GM04503 (cell line): ENCODE data around the gene DIO1.

Experiments used
- DNase-seq: peaks from one replicate; pipeline ENCODE4 v3.0.0-alpha.2; 2012; ENCODE audit warnings: low read depth

DIO1 gene

GRCh38 chr1:53894644-53895043, 657 bp downstream of the DIO1 start:
- no peak for DNase-seq

GRCh38 chr1:53895421-53895820, 1.4 kb downstream of the DIO1 start:
- DNase-seq: no peak

DNA sequence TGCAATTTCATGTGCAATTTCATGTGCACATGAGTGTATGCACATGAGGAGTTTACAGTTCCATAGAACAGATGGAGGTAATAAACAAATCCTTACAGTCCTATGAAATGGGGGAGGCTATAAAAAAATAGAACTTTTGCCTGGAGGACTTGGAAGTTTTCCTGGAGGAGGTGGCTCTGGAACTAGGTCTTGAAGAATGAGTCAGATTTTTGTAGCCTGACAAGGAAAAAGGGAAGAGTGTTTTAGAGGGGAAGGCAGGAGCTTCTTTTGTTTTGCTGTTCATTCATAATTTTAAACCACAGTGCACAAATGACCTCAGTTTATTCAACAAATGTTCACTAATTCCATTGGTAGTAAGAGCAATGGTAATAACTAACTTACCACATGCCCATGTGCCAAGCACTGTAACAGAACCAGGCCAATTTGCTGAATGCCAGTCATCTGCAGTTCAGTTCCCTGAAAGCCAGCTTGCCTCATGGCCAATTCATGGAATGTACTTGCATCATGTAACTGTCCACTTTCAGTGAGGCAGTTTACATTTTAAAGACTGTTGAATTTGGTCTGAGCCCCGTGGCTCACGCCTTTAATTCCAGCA, 2.7 kb downstream of the DIO1 start:
- DNase-seq: peak; percentile 85

DNA sequence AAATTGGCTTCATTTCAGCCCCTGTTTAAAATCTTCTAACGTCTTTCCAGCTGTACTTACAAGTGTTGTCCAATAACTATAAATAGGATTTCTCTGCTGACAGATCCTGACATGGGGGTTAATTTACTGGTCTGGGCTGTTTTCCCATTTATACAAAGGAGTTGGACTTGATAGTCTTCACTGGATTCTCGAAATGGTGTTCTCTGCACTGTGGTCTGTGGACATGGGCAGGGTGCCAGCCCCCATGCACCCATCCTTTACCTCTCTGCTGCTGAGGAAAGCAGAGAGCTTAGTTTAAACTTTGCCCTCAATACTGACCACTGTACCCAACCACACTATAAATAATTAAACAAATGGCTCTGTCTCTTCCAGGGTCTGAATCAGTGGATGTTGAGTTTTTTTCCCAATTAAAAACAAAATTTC, 5.2 kb downstream of the DIO1 start:
- no peak for DNase-seq

GRCh38 chr1:53899708-53900107, 5.7 kb downstream of the DIO1 start:
- DNase-seq: no peak

- DNase-seq: no peak
These were observed 8.5 kb downstream of the DIO1 start for GRCh38 chr1:53902235-53903138.

- DNase-seq: no peak
These were observed 11.5 kb downstream of the DIO1 start for GRCh38 chr1:53905509-53905908.

GRCh38 chr1:53906121-53906520, 12.1 kb downstream of the DIO1 start:
- no peak for DNase-seq

DNA sequence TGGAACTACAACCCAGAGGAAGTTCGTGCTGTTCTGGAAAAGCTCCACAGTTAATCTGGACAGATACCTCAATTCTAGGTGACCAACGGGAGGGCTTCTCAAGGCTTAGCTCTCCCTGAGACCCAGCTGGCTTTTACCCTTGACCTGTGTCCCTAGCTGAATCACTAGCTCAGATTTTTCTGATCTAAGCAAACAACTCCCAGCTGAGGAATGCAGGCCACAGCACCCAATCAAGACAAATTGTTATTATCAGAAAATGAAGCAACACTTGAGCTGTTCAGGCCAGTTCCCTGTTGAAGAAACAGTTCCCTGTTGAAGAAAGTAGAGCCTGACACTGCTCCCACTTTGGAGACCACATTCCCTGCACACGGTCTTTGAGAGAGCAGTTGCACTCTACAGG, 16.0 kb downstream of the DIO1 start:
- DNase-seq: no peak

GRCh38 chr1:53911442-53911841, 17.5 kb downstream of the DIO1 start:
- DNase-seq: no peak

DNA sequence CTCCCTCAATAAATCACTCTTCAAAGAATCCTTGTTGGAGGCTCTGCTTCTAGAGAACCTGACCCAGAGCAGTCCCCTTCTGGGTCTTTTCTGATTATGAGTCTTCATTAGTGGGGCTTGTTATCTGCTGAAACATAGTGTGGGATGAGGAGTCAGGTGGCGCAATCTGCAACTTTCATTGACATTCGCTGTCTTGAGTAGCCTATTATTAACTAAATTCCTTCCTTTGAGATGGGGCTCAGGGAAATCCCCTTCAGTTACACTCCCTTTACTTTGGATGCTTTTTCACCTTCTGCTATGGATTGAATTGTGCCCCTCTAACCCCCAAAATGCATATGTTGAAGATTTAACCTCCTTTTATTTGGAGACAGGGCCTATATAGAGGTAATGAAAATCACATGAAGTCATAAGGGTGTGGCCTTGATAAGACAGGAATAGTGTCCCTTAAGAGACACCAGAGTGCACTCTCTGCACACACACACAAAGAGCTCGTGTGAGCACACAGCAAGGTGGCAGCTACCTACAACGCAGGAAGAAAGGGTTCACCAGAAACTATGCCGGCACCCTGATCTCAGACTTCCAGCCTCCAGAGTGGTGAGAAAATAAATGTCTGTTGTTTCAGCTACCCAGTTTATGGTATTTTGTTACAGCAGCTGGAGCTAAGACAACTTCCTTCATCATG, 19.5 kb downstream of the DIO1 start:
- DNase-seq: no peak

DNA sequence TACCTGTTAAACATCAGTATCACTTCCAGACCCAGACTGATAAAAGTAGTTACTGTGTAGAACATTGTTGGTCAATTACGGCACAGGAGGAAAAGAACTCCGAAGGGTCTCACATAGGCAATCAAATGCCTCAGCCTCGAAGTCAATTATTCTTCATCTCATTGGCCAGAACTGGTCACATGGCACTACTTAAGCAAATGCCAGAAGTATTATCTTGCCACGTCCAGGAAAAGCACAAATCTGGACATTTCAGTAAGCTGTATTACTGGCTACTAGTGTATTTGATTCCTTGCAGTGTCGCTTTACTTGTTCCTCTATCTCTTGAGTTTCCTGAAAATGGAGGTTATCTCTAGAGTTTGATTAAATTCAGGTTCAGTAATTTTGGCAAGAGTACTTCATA, 24.4 kb downstream of the DIO1 start:
- DNase-seq: no peak

- DNase-seq: no peak
These were observed 25.7 kb downstream of the DIO1 start for GRCh38 chr1:53919675-53920066.

DNA sequence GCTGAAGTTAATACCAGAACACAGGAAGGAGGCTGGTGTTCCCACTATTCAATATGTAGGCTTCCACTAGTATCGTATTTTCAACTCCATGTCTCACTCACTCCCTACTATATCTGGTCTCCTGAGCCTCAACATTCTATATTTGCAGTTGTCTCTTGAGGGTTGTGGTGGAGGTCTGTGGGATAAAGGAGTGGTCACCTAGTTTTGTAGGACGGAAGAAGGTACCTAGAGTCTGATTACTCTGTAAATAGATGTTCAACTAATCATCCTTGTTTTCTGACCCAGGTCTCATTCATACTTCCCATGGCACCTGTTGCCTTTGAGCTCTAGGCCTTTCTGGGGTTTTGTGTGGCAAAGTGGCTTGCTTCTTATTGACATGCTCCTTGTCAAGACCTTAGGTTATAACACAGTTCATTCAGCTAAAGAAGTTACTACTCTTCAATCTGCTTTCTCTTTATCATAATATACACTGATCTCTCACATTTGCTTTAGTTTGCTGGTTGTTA, 33.4 kb downstream of the DIO1 start:
- DNase-seq: no peak

- no peak for DNase-seq
These were observed 35.4 kb downstream of the DIO1 start for GRCh38 chr1:53929246-53929960.

- no peak for DNase-seq
These were observed 36.9 kb downstream of the DIO1 start for GRCh38 chr1:53930932-53931331.

DNA sequence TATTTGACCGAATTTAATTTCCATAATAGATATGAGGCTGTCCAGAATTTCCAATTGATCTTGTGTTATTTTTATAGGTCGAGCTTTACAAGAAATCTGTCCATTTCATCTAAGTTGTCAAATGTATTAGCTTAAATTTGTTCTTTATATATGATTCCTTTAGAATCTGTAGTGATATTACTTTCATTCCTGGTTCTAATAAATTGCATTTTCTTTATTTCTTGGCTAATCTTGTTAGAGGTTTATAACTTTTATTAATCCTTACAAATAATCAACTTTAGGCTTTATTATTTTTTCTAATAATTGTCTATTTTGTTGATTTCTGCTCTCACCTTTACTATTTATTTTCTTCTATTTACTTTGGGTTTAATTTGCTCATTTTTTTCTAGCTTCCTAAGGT, 37.5 kb downstream of the DIO1 start:
- DNase-seq: no peak

DNA sequence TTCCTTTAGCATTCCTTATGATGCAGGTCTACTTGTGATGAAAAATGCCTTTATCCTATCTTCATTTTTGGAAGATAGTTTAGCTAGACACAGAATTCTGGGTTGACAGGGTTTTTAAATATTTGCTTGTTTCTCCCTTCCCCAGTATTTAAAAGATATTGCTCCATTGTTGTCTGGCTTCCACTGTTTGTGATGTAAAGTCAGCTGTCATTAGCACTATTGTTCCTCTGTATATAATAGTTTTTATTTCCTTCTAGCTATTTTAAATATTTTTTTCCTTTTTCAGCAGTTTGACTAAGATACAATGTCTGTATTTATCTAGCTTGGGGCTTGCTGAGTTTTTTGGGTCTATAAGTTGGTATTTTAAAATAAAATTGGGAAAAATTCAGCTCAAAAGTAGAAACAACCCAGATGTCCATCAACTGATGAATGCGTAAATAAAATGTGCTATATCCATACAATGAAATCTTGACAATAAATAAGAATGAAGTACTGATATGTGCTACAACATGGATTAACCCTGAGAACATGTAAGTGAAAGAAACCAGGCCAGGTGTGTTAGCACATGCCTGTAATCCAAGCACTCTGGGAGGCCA, 40.3 kb downstream of the DIO1 start:
- DNase-seq: no peak

DNA sequence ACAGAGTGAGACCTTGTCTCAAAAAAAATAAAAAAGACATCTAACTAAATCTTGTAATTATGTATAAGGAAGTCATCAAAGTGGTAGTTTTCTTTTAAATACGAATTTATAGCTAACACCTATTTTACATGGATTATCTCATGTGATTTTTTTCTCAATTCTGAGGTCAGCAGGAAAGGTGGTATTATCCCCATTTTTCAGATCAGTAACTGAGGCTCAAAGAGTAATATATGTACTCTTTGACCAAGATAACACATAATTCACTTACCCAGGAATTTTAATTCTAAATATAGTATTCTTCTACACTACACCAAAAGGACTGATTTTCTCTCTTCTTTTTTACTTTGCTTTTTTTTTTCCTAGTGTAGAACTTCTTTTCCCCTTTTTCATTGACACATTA, 42.4 kb downstream of the DIO1 start:
- no peak for DNase-seq

DNA sequence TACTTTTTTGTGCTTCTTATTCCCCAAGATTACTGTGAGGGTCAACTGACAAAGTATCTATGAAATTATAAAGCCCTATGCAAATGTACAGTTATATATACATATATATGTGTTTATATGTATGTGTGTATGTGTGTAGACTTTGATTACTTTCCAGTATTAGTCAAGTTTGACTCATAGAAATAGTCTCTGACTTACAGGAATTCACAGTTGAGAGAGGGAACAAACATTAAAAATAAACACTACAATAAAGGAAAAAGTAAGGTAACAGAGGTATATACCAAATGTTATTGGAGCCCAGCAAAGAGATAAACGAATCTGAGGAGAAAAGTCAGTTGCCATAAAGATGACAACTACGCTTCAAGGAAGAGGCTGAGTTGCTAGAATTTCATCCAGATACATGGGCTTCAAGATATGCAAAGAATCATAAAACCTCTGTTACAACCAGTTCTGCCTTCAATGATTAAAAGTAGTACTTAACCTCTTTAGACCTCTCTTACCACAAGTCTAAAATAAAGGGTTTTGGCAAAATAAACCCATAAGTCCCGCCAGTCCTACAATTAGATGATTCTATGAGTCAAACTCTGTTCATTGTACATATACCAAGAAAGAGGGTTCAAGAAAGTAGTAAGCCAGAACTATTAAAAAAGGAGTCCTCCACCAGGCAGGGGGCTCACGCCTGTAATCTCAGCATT, 44.3 kb downstream of the DIO1 start:
- DNase-seq: no peak
